Uterus (tissue), 4 donors: ENCODE measurements around the gene DNAJB12. TPM values are rescaled to one million over a fixed set of nuclear protein-coding genes. Genes with fewer than 3 reads are reported as not detected.
"Not testable (repeated sequence)": the region's sequence is repeated elsewhere in the genome, so short reads cannot be mapped to it uniquely, and the experiment has no call there.

Experiments
- DNase-seq, 2 donors: peaks; one replicate each; pipeline ENCODE4 v3.0.0-alpha.2; 2019 to 2020
- H3K27ac ChIP-seq, 2 donors: fragments of 200-600 bp; sonication (generic); 1 replicate in 1 of 2; 2 replicates in 1 of 2; pipeline ENCODE4 v1.5.1; 2016 to 2018
- H3K27me3 ChIP-seq, 2 donors: fragments of 200-600 bp; sonication (generic); one replicate each; pipeline ENCODE4 v1.5.1; 2018 to 2019; ENCODE audit warnings: control low read depth in 1 of 2
- H3K36me3 ChIP-seq, 2 donors: fragments of 200-600 bp; sonication (generic); one replicate each; pipeline ENCODE4 v1.5.1; 2019; ENCODE audit warnings: control low read depth in 1 of 2
- H3K4me1 ChIP-seq, 2 donors: fragments of 200-600 bp; sonication (generic); one replicate each; pipeline ENCODE4 v1.5.1; 2018 to 2019; ENCODE audit warnings: control low read depth in 1 of 2
- H3K4me3 ChIP-seq, 2 donors: fragments of 200-600 bp; sonication (generic); 1 replicate in 1 of 2; 2 replicates in 1 of 2; pipeline ENCODE4 v1.5.1; 2018 to 2019; ENCODE audit warnings: mild to moderate bottlenecking in 1 of 2
- H3K9me3 ChIP-seq, 2 donors: fragments of 200-600 bp; sonication (generic); one replicate each; pipeline ENCODE4 v1.5.1; 2019; ENCODE audit warnings: control low read depth in 1 of 2
- CTCF ChIP-seq, 4 experiments: fragments of 200-600 bp in 2 of 4; fragments of 450-650 bp in 2 of 4; sonication (generic) in 2 of 4; IDR thresholded peaks; one replicate each; pipeline ENCODE4 v1.5.1; 2016 to 2019; ENCODE audit warnings: antibody characterized with exemption in 4 of 4, mild to moderate bottlenecking in 2 of 4, moderate library complexity in 1 of 4
- POLR2A ChIP-seq, 2 donors: fragments of 450-650 bp; IDR thresholded peaks; one replicate each; pipeline ENCODE4 v1.6.1; 2016; ENCODE audit warnings: antibody characterized with exemption in 2 of 2, mild to moderate bottlenecking in 1 of 2, moderate library complexity in 1 of 2
- intact Hi-C: fragments of 100-400 bp; cut with DNase I; formaldehyde crosslinking; loops from one replicate; pipeline ENCODE4 v1.15.1; 2023; ENCODE audit warnings: low total_unique reads
- total RNA-seq, 4 donors: library from RNA; depleted of rRNA in 3 of 4; stranded (reverse); fragments of >200 nt in 3 of 4; gene quantifications; one replicate each; pipeline versions ENCODE4 v1.1.0 to v1.2.4, GENCODE V29; 2014 to 2023
- donor health status: DM: yes; HTN: yes; CAD: no.

DNAJB12 gene
- total RNA-seq, 4 donors from 2014 or later: 18.4 to 34.8 (median 22.7) TPM

- DNase-seq: no peak
- TF ChIP-seq POLR2A (IDR thresholded peaks at IDR 0.05) (no peak), CTCF (IDR thresholded peaks at IDR 0.05) (no peak)
- no peaks in the 10 kb centered on the region for H3K9me3 ChIP-seq
- H3K4me3 ChIP-seq: no peak overlapping the region
- no peaks in the 10 kb centered on the region for H3K27me3 ChIP-seq
- H3K4me1 ChIP-seq: peaks cover 0 to 4% of the 10 kb centered on the region in 2 donors
- H3K27ac ChIP-seq: no peak overlapping the region
- H3K36me3 ChIP-seq: no peaks in the 10 kb centered on the region
- intact Hi-C loops: no loop called here
Observed at GRCh38 chr10:72303424-72304128, 51.1 kb downstream of the DNAJB12 start.

GRCh38 chr10:72298592-72299519 is 55.9 kb downstream of the DNAJB12 start:
- no peak for DNase-seq
- no peaks in the 10 kb centered on the region for H3K9me3 ChIP-seq
- H3K27ac ChIP-seq: peak overlapping the region; percentile 94

GRCh38 chr10:72297805-72298591 is 56.7 kb downstream of the DNAJB12 start:
- Histone ChIP-seq H3K9me3 (no peaks in the 10 kb centered on the region), H3K36me3 (no peaks in the 10 kb centered on the region), H3K27me3 (no peaks in the 10 kb centered on the region), H3K4me1 (peaks cover 0 to 3% of the 10 kb centered on the region in 2 donors), H3K4me3 (peak overlapping the region; percentile 44 to 67), H3K27ac (peak overlapping the region; percentile 94)
- DNase-seq: peak; percentile 97 to 99
- TF ChIP-seq CTCF (IDR thresholded peaks at IDR 0.05) (peak in 1 of 4 experiments; percentile 24), POLR2A (IDR thresholded peaks at IDR 0.05) (peak; percentile 94 to 97)
- intact Hi-C loops: no loop called here

More at GRCh38 chr10:72298592-72299519, 55.9 kb downstream of the DNAJB12 start:
- Histone ChIP-seq H3K27me3 (no peaks in the 10 kb centered on the region), H3K4me3 (no peak overlapping the region), H3K36me3 (no peaks in the 10 kb centered on the region), H3K4me1 (peaks cover 0 to 3% of the 10 kb centered on the region in 2 donors)
- intact Hi-C loops: no loop called here
- TF ChIP-seq POLR2A (IDR thresholded peaks at IDR 0.05) (no peak), CTCF (IDR thresholded peaks at IDR 0.05) (no peak)

GRCh38 chr10:72297281-72297804 is 57.4 kb downstream of the DNAJB12 start:
- peaks cover 0 to 3% of the 10 kb centered on the region in 2 donors for H3K4me1 ChIP-seq
- peak; percentile 85 to 87 for DNase-seq

GRCh38 chr10:72296829-72297280 is 57.9 kb downstream of the DNAJB12 start:
- intact Hi-C loops, H3K36me3 ChIP-seq, H3K4me1 ChIP-seq, DNase-seq, H3K9me3 ChIP-seq, H3K27me3 ChIP-seq: not testable (repeated sequence)
- H3K27ac ChIP-seq: peak overlapping the region; percentile 94
- peak overlapping the region; percentile 44 to 67 for H3K4me3 ChIP-seq

More at GRCh38 chr10:72297281-72297804, 57.4 kb downstream of the DNAJB12 start:
- TF ChIP-seq CTCF (IDR thresholded peaks at IDR 0.05): no peak
- peak in 1 of 2 donors; percentile 33 for TF ChIP-seq POLR2A (IDR thresholded peaks at IDR 0.05)
- no peaks in the 10 kb centered on the region for H3K9me3 ChIP-seq
- no peaks in the 10 kb centered on the region for H3K36me3 ChIP-seq
- H3K4me3 ChIP-seq: peak overlapping the region; percentile 44 to 67
- intact Hi-C loops: no loop called here
- peak overlapping the region; percentile 94 for H3K27ac ChIP-seq
- no peaks in the 10 kb centered on the region for H3K27me3 ChIP-seq
